Measurements from ENCODE around the gene PYM1.
"Not testable (repeated sequence)": the region's sequence is repeated elsewhere in the genome, so short reads cannot be mapped to it uniquely, and the experiment has no call there.

Gene PYM1

DNA sequence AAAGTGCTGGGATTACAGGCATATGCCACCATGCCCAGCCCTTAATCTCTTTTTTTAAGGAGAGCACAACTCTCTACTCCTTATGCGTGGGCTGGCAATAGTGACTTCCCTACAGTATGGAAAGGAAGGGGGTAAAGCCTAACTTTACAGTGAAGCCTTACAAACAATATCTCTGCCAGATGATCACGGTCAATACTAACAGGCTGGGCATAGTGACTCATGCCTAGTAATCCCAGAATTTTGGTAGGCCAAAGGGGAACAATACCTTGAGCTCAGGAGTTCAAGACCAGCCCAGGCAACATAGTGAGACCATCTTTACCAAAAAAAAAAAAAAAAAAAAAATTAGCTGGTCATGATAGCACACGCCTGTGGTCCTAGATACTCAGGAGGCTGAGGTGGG, 5.6 kb downstream of the PYM1 start:
- Histone ChIP-seq H3K9me2 (replicated peaks; ENCODE audit: low read depth, low read length) (no peaks in the 10 kb centered on the region), H3K9me3 (ENCODE audit: insufficient read depth, low read depth, low read length) (no peaks in the 10 kb centered on the region), H3K4me1 (ENCODE audit: insufficient read depth, low read length, poor library complexity, severe bottlenecking) (peaks cover 26% of the 10 kb centered on the region), H2AFZ (ENCODE audit: low read length) (no peak overlapping the region), H3K4me3 (ENCODE audit: low read length, poor library complexity, severe bottlenecking) (no peak overlapping the region), H4K20me1 (ENCODE audit: insufficient read depth, low read length, poor library complexity, severe bottlenecking) (peaks cover 21% of the 10 kb centered on the region), H3K9ac (ENCODE audit: low read depth, low read length, poor library complexity, severe bottlenecking) (no peak overlapping the region), H3F3A (ENCODE audit: low read depth) (peaks cover 4% of the 10 kb centered on the region; the same call in 1 of the 2 replicates), H3K36me3 (ENCODE audit: insufficient read depth, low read length) (no peaks in the 10 kb centered on the region), H3K4me2 (ENCODE audit: low read depth, low read length, poor library complexity, severe bottlenecking) (peak overlapping the region; percentile 36), H3K79me2 (ENCODE audit: insufficient read depth, low read length) (peaks cover 74% of the 10 kb centered on the region), H3K27me3 (ENCODE audit: insufficient read depth, low read length, poor library complexity, severe bottlenecking) (no peaks in the 10 kb centered on the region)
- TF ChIP-seq, protein P1, sequence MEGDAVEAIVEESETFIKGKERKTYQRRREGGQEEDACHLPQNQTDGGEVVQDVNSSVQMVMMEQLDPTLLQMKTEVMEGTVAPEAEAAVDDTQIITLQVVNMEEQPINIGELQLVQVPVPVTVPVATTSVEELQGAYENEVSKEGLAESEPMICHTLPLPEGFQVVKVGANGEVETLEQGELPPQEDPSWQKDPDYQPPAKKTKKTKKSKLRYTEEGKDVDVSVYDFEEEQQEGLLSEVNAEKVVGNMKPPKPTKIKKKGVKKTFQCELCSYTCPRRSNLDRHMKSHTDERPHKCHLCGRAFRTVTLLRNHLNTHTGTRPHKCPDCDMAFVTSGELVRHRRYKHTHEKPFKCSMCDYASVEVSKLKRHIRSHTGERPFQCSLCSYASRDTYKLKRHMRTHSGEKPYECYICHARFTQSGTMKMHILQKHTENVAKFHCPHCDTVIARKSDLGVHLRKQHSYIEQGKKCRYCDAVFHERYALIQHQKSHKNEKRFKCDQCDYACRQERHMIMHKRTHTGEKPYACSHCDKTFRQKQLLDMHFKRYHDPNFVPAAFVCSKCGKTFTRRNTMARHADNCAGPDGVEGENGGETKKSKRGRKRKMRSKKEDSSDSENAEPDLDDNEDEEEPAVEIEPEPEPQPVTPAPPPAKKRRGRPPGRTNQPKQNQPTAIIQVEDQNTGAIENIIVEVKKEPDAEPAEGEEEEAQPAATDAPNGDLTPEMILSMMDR (conservative IDR thresholded peaks at IDR 0.05; ENCODE audit: low read length): no peak
- TF ChIP-seq EZH2phosphoT487 (IDR thresholded peaks at IDR 0.05; ENCODE audit: borderline replicate concordance): no peak

DNA sequence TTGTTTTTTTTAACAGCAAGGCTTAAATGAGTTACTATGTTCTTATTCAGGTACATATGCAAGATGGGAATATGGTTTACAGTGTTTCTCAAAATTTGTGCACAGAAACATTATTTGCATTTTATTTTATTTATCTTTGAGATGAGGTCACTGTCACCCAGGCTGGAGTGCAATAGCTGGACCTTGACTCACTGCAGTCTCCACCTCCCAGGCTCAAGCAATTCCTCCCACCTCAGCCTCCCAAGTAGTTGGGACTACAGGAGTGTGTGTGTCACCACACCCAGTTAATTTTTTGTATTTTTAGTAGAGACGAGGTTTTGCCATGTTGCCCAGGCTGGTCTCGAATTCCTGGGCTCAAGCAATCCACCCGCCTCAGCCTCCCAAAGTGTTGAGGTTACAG, 8.7 kb downstream of the PYM1 start:
- H3K36me3 ChIP-seq (ENCODE audit: insufficient read depth, low read length); H2AFZ ChIP-seq (ENCODE audit: low read length); H3K9me3 ChIP-seq (ENCODE audit: insufficient read depth, low read depth, low read length); H3K4me2 ChIP-seq (ENCODE audit: low read depth, low read length, poor library complexity, severe bottlenecking); H3F3A ChIP-seq (ENCODE audit: low read depth); H3K9ac ChIP-seq (ENCODE audit: low read depth, low read length, poor library complexity, severe bottlenecking); H3K4me3 ChIP-seq (ENCODE audit: low read length, poor library complexity, severe bottlenecking); H3K9me2 ChIP-seq (replicated peaks; ENCODE audit: low read depth, low read length); H3K27me3 ChIP-seq (ENCODE audit: insufficient read depth, low read length, poor library complexity, severe bottlenecking): not testable (repeated sequence)
- Histone ChIP-seq H4K20me1 (ENCODE audit: insufficient read depth, low read length, poor library complexity, severe bottlenecking) (peaks cover 17% of the 10 kb centered on the region), H3K4me1 (ENCODE audit: insufficient read depth, low read length, poor library complexity, severe bottlenecking) (peaks cover 11% of the 10 kb centered on the region), H3K79me2 (ENCODE audit: insufficient read depth, low read length) (peaks cover 71% of the 10 kb centered on the region)

DNA sequence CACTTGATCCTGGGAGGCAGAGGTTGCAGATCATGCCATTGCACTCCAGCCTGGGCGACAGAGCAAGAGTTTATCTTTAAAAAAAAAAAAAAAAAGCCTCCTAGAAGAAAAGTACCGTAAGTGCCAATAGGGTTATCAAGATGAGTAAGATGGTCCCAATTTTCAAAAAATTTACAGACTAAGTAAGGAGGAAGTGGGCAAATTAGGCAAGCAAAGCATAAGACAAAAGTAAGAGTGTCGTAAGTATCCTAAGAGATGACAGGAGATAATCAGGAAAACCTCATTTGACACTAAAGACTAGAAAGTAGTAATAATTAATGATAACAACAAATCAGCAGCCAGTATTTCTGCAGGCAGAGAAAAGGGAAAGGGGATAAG, 12.2 kb downstream of the PYM1 start:
- Histone ChIP-seq H2AFZ (ENCODE audit: low read length) (no peak overlapping the region), H3K36me3 (ENCODE audit: insufficient read depth, low read length) (peaks cover 6% of the 10 kb centered on the region; the same call in 1 of the 2 replicates), H3K4me3 (ENCODE audit: low read length, poor library complexity, severe bottlenecking) (no peak overlapping the region), H3K4me1 (ENCODE audit: insufficient read depth, low read length, poor library complexity, severe bottlenecking) (peaks cover 4% of the 10 kb centered on the region), H3K9ac (ENCODE audit: low read depth, low read length, poor library complexity, severe bottlenecking) (no peak overlapping the region), H3K4me2 (ENCODE audit: low read depth, low read length, poor library complexity, severe bottlenecking) (no peak overlapping the region), H4K20me1 (ENCODE audit: insufficient read depth, low read length, poor library complexity, severe bottlenecking) (no peaks in the 10 kb centered on the region), H3K27me3 (ENCODE audit: insufficient read depth, low read length, poor library complexity, severe bottlenecking) (no peaks in the 10 kb centered on the region), H3K9me2 (replicated peaks; ENCODE audit: low read depth, low read length) (no peaks in the 10 kb centered on the region), H3K79me2 (ENCODE audit: insufficient read depth, low read length) (peaks cover 47% of the 10 kb centered on the region), H3K9me3 (ENCODE audit: insufficient read depth, low read depth, low read length) (no peaks in the 10 kb centered on the region), H3F3A (ENCODE audit: low read depth) (no peaks in the 10 kb centered on the region)
- TF ChIP-seq, protein P1 (conservative IDR thresholded peaks at IDR 0.05; ENCODE audit: low read length): no peak
- TF ChIP-seq EZH2phosphoT487 (IDR thresholded peaks at IDR 0.05; ENCODE audit: borderline replicate concordance): no peak

DNA sequence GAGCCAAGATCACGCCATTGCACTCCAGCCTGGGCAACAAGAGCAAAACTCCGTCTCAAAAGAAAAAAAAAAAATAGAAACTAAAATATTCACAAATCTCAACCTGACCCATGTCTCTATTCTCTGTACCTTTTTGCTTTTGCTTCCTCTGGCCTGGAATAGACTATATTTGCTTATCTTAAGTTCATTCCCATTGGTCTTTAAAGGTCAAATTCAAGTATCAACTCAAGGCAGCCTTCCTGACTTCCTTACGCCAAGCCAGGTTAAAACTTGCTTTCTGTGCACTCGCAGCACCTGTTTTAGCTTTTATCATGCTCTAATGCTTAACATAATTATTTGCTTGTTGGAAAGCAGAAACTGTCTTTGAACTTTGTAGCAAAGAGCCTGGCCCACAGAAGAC, 14.8 kb downstream of the PYM1 start:
- no peak overlapping the region for H3K9ac ChIP-seq (ENCODE audit: low read depth, low read length, poor library complexity, severe bottlenecking)
- peaks cover 28% of the 10 kb centered on the region for H3K79me2 ChIP-seq (ENCODE audit: insufficient read depth, low read length)

More for the DNA sequence above, 14.8 kb downstream of the PYM1 start:
- no peaks in the 10 kb centered on the region for H3K27me3 ChIP-seq (ENCODE audit: insufficient read depth, low read length, poor library complexity, severe bottlenecking)
- H3K4me1 ChIP-seq (ENCODE audit: insufficient read depth, low read length, poor library complexity, severe bottlenecking): peaks cover 4% of the 10 kb centered on the region
- H4K20me1 ChIP-seq (ENCODE audit: insufficient read depth, low read length, poor library complexity, severe bottlenecking): no peaks in the 10 kb centered on the region
- no peak overlapping the region for H3K4me2 ChIP-seq (ENCODE audit: low read depth, low read length, poor library complexity, severe bottlenecking)
- H3K4me3 ChIP-seq (ENCODE audit: low read length, poor library complexity, severe bottlenecking): no peak overlapping the region
- H3K36me3 ChIP-seq (ENCODE audit: insufficient read depth, low read length): peaks cover 6% of the 10 kb centered on the region; the same call in 1 of the 2 replicates
- no peaks in the 10 kb centered on the region for H3K9me2 ChIP-seq (replicated peaks; ENCODE audit: low read depth, low read length)
- no peak for TF ChIP-seq EZH2phosphoT487 (IDR thresholded peaks at IDR 0.05; ENCODE audit: borderline replicate concordance)
- TF ChIP-seq, protein P1 (conservative IDR thresholded peaks at IDR 0.05; ENCODE audit: low read length): no peak
- H3F3A ChIP-seq (ENCODE audit: low read depth): no peaks in the 10 kb centered on the region
- H2AFZ ChIP-seq (ENCODE audit: low read length): no peak overlapping the region
- H3K9me3 ChIP-seq (ENCODE audit: insufficient read depth, low read depth, low read length): no peaks in the 10 kb centered on the region
